DMS153 (cell line): ENCODE data around the gene PARP8.
"Not testable (repeated sequence)": the region's sequence is repeated elsewhere in the genome, so short reads cannot be mapped to it uniquely, and the experiment has no call there.

Source experiments
- DNase-seq: peaks from one replicate; lab custom pipeline; 2025; lab: John Stamatoyannopoulos, UW

The PARP8 gene

GRCh38 chr5:50666261-50667022 is at the start of gene PARP8:
PARP8 (plus strand) TSS chr5:50666637; CDS start chr5:50667096, 459 bp downstream.
- DNase-seq, result no peak

GRCh38 chr5:50623666-50624065 is 42.8 kb upstream of the PARP8 start:
- no peak for DNase-seq

- not testable (repeated sequence) for DNase-seq
These were observed 31.6 kb upstream of the PARP8 start for GRCh38 chr5:50634866-50635265.

GRCh38 chr5:50637576-50637975 is 28.9 kb upstream of the PARP8 start:
- DNase-seq, result not testable (repeated sequence)

GRCh38 chr5:50646591-50646990 is 19.8 kb upstream of the PARP8 start:
- DNase-seq, result no peak

GRCh38 chr5:50647726-50648125 is 18.7 kb upstream of the PARP8 start:
- no peak for DNase-seq

- DNase-seq, result no peak
These were observed 12.5 kb upstream of the PARP8 start for GRCh38 chr5:50653946-50654345.

GRCh38 chr5:50655067-50655809 is 11.2 kb upstream of the PARP8 start:
- DNase-seq, result no peak

GRCh38 chr5:50655810-50656205 is 10.6 kb upstream of the PARP8 start:
- DNase-seq, result peak; percentile 91

GRCh38 chr5:50657044-50657443 is 9.4 kb upstream of the PARP8 start:
- DNase-seq, result no peak

GRCh38 chr5:50658246-50658645 is 8.2 kb upstream of the PARP8 start:
- DNase-seq, result no peak

GRCh38 chr5:50663636-50664035 is 2.8 kb upstream of the PARP8 start:
- peak; percentile 26 for DNase-seq

- DNase-seq, result no peak
These were observed 1.3 kb upstream of the PARP8 start for GRCh38 chr5:50665091-50665490.

- not testable (repeated sequence) for DNase-seq
These were observed 655 bp upstream of the PARP8 start for GRCh38 chr5:50665761-50666202.

- no peak for DNase-seq
These were observed 701 bp downstream of the PARP8 start for GRCh38 chr5:50667023-50667652.

- DNase-seq, result peak; percentile 49
These were observed 1.5 kb downstream of the PARP8 start for GRCh38 chr5:50667653-50668595.

- not testable (repeated sequence) for DNase-seq
These were observed 2.2 kb downstream of the PARP8 start for GRCh38 chr5:50668636-50669035.

- no peak for DNase-seq
These were observed 6.2 kb downstream of the PARP8 start for GRCh38 chr5:50672663-50673062.

GRCh38 chr5:50673444-50673843 is 7.0 kb downstream of the PARP8 start:
- not testable (repeated sequence) for DNase-seq

- DNase-seq, result no peak
These were observed 8.9 kb downstream of the PARP8 start for GRCh38 chr5:50675385-50675784.

- not testable (repeated sequence) for DNase-seq
These were observed 13.1 kb downstream of the PARP8 start for GRCh38 chr5:50679554-50679953.

- no peak for DNase-seq
These were observed 18.3 kb downstream of the PARP8 start for GRCh38 chr5:50684721-50685120.
